GM15510 (cell line): Measurements from ENCODE around the gene FFAR1.

Source experiments
- POLR2A ChIP-seq: IDR thresholded peaks from 3 replicates; pipeline ENCODE4 v1.6.1; 2011; ENCODE audit warnings: borderline replicate concordance; ENCODE audit not compliant: insufficient read length; ENCODE audit errors: extremely low read depth

Gene FFAR1

GRCh38 chr19:35346193-35347052 is 1.3 kb upstream of the FFAR1 start:
- TF ChIP-seq POLR2A, result peak; percentile 27

DNA sequence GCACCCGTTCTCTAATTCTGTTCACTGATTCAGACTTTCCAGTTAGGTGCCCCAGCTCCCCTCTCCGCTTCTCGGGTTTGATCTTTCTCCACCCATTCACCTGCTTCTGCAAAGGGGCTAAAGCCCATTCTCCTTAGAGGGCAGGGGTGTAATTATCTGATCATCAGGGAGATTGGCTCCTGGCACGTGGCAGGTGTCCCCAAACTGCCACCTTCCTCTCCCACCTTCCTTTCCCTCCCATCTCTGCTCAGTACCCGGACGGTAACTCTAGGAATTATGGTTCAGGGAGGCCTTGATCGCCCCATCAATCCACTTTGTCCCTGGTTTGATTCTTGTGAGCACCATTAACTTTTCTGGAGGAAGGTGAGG is 212 bp downstream of the FFAR1 start:
- TF ChIP-seq POLR2A, result no peak

GRCh38 chr19:35348911-35349611 is 1.4 kb downstream of the FFAR1 start:
- peak; percentile 35 for TF ChIP-seq POLR2A

DNA sequence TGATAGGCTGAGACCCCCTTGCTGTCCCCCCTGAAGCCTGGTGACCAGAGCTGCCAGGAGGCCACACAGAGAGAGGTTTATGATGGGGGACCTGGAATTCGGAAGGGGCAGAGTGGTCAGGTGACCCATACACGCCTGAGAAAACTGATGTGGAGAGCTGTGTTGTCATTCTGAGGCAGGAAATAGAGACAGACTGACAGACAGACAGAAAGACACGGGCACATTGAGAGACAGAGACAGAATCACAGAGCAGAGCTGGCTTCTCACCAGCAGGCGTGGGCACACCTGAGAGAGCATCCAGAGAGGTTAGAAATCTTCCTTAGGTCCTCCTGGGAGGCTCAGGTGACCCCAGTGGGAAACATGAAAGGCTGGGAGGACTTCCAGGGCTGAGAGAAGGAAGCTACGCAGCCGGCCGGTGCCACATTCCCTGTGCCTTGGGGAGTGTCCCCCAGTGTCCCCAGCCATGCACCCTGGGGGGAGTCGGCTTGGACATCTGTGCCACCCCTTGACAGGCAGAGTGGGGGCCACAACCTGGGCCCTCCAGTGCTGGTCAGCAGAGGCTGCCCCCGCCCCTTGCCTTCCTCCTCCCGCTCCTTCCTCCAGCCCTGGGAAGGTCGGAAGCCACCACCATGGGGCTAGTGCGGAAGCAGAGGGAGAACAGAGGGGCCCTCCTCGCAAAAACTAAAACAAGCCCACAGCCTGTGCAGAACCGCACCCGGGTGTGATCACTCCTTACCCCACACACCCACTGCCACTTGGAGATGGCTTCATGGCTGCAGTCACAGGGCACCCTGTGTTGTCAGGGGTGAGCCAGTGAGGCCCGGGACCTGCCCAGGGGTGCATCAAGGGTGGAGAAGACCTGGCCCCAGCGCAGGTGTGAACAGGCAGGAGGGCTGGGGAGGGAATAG is 2.2 kb downstream of the FFAR1 start:
- TF ChIP-seq POLR2A, result peak; percentile 33

- no peak for TF ChIP-seq POLR2A
These were observed 2.9 kb downstream of the FFAR1 start for GRCh38 chr19:35350591-35350990.

- no peak for TF ChIP-seq POLR2A
These were observed 3.9 kb downstream of the FFAR1 start for GRCh38 chr19:35351411-35352176.

DNA sequence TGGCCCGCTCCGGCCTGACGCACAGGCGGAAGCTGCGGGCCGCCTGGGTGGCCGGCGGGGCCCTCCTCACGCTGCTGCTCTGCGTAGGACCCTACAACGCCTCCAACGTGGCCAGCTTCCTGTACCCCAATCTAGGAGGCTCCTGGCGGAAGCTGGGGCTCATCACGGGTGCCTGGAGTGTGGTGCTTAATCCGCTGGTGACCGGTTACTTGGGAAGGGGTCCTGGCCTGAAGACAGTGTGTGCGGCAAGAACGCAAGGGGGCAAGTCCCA is 4.4 kb downstream of the FFAR1 start:
- no peak for TF ChIP-seq POLR2A

DNA sequence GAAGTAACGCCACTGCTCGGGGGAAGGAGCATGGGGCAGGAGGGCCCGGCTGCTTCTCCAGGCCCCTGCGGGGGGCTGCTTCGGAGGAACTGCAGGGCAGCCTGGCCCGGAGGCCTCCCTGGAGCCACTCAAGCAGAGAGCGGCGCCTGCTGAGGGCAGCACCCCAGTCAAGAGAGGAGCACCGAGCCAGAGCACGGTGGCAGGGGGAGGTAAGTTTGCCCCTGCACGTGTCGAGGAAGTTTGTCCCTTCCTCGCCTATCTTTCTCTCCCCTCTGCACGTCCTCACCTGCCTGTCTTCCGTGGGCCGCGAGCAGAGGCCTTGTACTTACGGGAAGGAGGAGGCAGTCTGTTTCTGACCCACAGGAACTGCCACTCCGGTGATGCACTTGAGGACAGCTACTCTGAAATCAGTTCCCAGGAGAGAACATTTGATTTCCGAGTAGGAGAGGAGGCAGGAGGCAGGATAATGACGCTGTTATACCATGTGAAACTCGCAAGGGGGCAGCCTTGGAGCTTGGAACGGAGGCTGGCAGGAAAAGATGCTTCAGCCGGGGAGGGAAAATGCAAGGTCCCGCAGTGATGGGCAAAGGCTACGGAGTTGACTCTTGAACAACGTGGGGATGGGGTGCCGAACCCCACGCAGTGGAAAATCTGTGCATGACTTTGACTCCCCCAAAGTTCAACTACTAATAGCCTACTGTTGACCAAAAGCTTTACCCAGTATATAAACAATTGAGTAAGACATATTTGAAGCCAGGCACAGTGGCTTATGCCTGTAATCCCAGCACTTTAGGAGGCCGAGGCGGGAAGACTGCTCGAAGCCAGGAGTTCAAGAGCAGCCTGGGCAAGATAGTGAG is 5.0 kb downstream of the FFAR1 start:
- no peak for TF ChIP-seq POLR2A

DNA sequence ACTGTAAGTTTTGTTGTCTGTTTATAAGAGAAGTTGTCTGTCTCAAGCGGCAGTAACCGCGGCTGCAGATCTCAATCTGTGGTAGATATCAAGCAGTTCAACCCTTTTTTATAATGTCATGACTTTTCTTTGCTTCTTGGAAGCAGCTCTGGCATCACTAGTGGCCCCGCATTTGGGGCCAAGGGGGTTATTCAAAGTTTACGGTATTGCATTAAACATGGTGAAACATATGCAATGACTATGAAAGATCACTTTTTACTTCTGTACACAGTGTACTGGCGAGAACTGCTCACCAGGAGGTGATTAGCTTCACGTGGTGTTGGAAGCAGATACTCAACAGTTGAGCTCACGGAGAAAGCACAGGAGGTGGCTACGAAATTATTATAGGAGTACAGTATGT is 5.9 kb downstream of the FFAR1 start:
- no peak for TF ChIP-seq POLR2A

DNA sequence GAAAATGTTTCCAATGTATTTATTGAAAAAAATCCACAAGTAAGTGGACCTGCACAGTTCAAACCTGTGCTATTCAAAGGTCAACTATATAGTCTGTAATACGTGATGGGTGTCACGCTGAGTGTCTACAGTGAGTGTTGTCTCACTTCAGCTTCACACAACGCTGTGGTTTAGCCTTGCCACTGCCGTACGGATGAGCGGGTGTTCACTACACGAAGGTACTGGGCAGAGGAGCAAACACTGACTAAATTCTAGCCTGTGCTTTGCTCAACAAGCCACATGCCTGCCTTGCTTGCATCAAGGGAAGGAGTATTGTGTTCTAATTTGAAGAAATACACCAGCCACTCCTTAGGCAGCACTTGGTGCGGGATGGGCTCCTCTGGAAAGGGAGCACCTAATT is 7.2 kb downstream of the FFAR1 start:
- TF ChIP-seq POLR2A, result no peak

DNA sequence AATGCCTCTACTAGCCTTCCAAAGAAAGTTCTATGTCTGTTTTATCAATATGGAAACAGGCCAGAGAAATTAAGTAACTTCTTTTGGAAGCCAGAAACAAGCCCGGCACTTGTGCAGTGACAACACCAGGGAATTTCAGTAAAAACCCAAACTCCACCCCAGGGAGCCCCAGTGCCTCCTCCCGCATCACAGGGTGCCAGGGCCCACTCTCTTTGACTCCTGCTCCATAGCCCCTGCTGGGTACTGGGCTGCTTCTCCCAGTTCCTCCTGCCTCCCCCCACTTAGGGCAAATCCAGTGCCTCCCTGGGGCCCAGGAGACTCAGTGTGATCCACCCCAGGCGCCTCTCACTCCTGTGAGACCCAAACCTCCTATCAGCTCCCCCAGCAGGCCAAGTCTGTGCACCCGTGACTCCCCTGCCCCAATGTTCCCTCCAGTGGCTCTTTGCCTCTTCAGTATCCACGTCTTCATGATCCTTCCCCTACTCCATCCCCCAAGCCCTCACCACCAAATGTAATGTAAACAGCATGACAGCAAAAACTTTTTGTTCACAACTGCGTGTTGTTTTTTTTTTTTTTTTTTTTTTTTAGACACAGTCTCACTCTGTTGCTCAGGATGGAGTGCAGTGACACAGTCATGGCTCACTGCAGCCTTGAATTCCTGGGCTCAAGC is 8.2 kb downstream of the FFAR1 start:
- no peak for TF ChIP-seq POLR2A

- TF ChIP-seq POLR2A, result no peak
These were observed 10.3 kb downstream of the FFAR1 start, which contains the start of gene FFAR3 for GRCh38 chr19:35357867-35358573. Gene FFAR3, plus strand, starts transcription at chr19:35358460. Its CDS starts 431 bp downstream, at chr19:35358891.
